ENCODE results near the gene ZNF597. TPM values are rescaled to one million over a fixed set of nuclear protein-coding genes. Genes with fewer than 3 reads are reported as not detected.

The ZNF597 gene
- total RNA-seq, 1 donor from 2014 or later = 2.3 TPM

GRCh38 chr16:3487521-3488410 lies 44.5 kb upstream of the ZNF597 start:
- no peak overlapping the region for H3K27ac Mint-ChIP-seq (ENCODE audit: unreplicated experiment)
- no peak for DNase-seq (ENCODE audit: extremely low spot score, unreplicated experiment)

GRCh38 chr16:3486506-3487215 lies 43.4 kb upstream of the ZNF597 start:
- DNase-seq (ENCODE audit: extremely low spot score, unreplicated experiment) = no peak
- no peak overlapping the region for H3K4me3 Mint-ChIP-seq (ENCODE audit: unreplicated experiment)
- H3K27me3 Mint-ChIP-seq (ENCODE audit: unreplicated experiment) = no peaks in the 10 kb centered on the region
- H3K4me1 Mint-ChIP-seq (ENCODE audit: unreplicated experiment) = peaks cover under 1% of the 10 kb centered on the region
- no peak overlapping the region for H3K27ac Mint-ChIP-seq (ENCODE audit: unreplicated experiment)
- TF ChIP-seq, protein P1, sequence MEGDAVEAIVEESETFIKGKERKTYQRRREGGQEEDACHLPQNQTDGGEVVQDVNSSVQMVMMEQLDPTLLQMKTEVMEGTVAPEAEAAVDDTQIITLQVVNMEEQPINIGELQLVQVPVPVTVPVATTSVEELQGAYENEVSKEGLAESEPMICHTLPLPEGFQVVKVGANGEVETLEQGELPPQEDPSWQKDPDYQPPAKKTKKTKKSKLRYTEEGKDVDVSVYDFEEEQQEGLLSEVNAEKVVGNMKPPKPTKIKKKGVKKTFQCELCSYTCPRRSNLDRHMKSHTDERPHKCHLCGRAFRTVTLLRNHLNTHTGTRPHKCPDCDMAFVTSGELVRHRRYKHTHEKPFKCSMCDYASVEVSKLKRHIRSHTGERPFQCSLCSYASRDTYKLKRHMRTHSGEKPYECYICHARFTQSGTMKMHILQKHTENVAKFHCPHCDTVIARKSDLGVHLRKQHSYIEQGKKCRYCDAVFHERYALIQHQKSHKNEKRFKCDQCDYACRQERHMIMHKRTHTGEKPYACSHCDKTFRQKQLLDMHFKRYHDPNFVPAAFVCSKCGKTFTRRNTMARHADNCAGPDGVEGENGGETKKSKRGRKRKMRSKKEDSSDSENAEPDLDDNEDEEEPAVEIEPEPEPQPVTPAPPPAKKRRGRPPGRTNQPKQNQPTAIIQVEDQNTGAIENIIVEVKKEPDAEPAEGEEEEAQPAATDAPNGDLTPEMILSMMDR (IDR thresholded peaks at IDR 0.05) = no peak
- H3K36me3 Mint-ChIP-seq (ENCODE audit: unreplicated experiment) = peaks cover 32% of the 10 kb centered on the region
- no peaks in the 10 kb centered on the region for H3K9me3 Mint-ChIP-seq (ENCODE audit: unreplicated experiment)

More at GRCh38 chr16:3487521-3488410, 44.5 kb upstream of the ZNF597 start:
- TF ChIP-seq, protein P1 (IDR thresholded peaks at IDR 0.05) = no peak
- no peaks in the 10 kb centered on the region for H3K4me1 Mint-ChIP-seq (ENCODE audit: unreplicated experiment)
- H3K4me3 Mint-ChIP-seq (ENCODE audit: unreplicated experiment) = no peak overlapping the region
- no peaks in the 10 kb centered on the region for H3K9me3 Mint-ChIP-seq (ENCODE audit: unreplicated experiment)
- no peaks in the 10 kb centered on the region for H3K27me3 Mint-ChIP-seq (ENCODE audit: unreplicated experiment)
- H3K36me3 Mint-ChIP-seq (ENCODE audit: unreplicated experiment) = peaks cover 23% of the 10 kb centered on the region

DNA sequence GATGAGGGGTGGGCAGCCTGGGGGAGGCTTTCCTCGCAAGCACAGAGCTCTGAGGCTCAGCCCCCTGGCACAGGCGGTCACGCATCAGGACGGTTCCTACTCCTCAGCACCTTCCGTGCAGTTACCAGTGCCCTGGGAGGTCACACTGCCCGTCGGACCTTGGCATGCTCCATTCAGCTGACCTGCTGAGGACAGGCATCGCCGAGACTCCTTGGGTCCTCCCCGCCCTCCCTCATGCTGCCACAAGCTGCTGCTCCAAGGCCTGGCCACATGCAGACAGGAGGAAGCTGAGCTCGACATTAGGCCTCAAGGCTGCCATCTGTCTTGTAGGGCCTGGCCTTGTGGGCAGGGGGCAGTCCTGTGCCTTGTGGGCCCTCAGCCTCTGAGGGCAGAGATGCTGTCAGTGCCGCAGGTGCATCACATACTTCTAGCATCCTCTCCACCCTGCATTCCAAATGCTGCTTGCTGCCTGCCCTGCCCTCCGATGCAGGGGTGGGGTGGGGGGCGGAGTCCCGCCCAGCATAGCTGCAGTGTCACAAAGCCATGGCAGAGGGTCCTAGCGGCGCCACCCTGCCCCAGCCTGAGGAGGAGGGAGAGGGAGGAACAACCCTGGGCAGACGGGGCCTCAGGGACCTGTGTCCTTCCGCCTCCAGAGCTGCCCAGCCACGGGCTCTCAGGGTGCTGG lies 42.7 kb upstream of the ZNF597 start:
- Mint-ChIP-seq H3K27me3 (ENCODE audit: unreplicated experiment) (no peaks in the 10 kb centered on the region), H3K9me3 (ENCODE audit: unreplicated experiment) (no peaks in the 10 kb centered on the region), H3K4me3 (ENCODE audit: unreplicated experiment) (no peak overlapping the region), H3K27ac (ENCODE audit: unreplicated experiment) (no peak overlapping the region), H3K36me3 (ENCODE audit: unreplicated experiment) (peaks cover 36% of the 10 kb centered on the region), H3K4me1 (ENCODE audit: unreplicated experiment) (peaks cover 4% of the 10 kb centered on the region)
- no peak for DNase-seq (ENCODE audit: extremely low spot score, unreplicated experiment)
- TF ChIP-seq, protein P1 (IDR thresholded peaks at IDR 0.05) = no peak

GRCh38 chr16:3485097-3485745 lies 41.9 kb upstream of the ZNF597 start:
- H3K4me1 Mint-ChIP-seq (ENCODE audit: unreplicated experiment) = peaks cover 4% of the 10 kb centered on the region
- H3K36me3 Mint-ChIP-seq (ENCODE audit: unreplicated experiment) = peaks cover 38% of the 10 kb centered on the region
- no peak overlapping the region for H3K27ac Mint-ChIP-seq (ENCODE audit: unreplicated experiment)
- H3K4me3 Mint-ChIP-seq (ENCODE audit: unreplicated experiment) = no peak overlapping the region
- H3K27me3 Mint-ChIP-seq (ENCODE audit: unreplicated experiment) = no peaks in the 10 kb centered on the region
- TF ChIP-seq, protein P1 (IDR thresholded peaks at IDR 0.05) = no peak
- no peak for DNase-seq (ENCODE audit: extremely low spot score, unreplicated experiment)
- H3K9me3 Mint-ChIP-seq (ENCODE audit: unreplicated experiment) = no peaks in the 10 kb centered on the region

Data from osteocyte (in vitro differentiated cells).